PC-3 (cell line): ENCODE data around the gene WDR81.

ENCODE experiments used
- EZH2 ChIP-seq: fragments of 300-600 bp; sonication (generic); IDR thresholded peaks from one replicate; pipeline ENCODE4 v1.6.1; 2017; ENCODE audit warnings: antibody characterized with exemption, mild to moderate bottlenecking, low read length; ENCODE audit not compliant: unreplicated experiment
- EZH2phosphoT487 ChIP-seq: fragments of 300-600 bp; sonication (generic); IDR thresholded peaks from 2 replicates; pipeline ENCODE4 v1.6.1; 2018; ENCODE audit warnings: mild to moderate bottlenecking, antibody characterized with exemption, low read length, borderline replicate concordance
- TF ChIP-seq, protein P1 (sequence below): fragments of 300-600 bp; sonication (generic); conservative IDR thresholded peaks from 2 replicates; pipeline ENCODE4 v1.5.1; 2017; ENCODE audit warnings: antibody characterized with exemption, low read depth, mild to moderate bottlenecking, low read length

DNA sequence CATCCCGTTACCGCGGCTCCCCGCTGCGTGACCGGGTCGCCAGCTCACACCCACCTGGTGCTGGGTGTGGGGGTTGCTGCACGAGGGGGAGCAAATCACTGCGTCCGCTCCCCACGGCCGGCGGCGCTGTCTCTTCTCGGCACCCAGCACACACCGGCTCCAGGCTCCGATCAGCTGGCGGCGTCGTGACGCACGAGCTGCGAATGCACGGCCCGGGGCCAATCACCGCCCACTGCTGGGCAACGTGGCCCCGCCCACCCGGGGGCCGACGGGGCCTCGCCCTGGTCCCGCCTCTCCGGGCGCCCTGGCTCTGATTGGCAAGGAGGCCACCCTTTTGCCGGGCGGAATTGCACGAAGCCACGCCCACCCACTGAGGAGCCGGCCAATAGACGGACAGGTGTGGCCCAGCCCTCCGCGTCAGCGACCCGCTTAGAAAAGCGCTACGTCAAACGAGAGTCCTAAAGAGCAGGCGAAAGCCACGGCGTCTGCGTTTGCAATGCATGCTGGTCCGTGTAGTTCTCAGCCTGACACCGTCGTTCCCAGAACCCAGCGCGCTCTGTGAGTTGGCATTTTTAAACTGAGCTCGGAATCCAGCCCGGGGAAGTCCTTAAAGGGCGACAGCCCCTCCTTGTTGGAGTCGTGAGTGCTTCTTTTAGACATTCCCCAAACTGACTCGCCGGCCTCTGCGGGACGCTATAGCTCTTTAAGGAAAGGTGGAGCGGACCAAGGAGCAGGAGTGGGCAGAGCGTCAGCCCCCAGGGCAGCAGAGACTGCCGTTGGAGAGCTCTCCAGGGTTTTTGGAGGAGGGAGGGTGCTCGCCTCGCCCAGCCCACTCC, 8.2 kb upstream of the WDR81 start:
- TF ChIP-seq, protein P1, sequence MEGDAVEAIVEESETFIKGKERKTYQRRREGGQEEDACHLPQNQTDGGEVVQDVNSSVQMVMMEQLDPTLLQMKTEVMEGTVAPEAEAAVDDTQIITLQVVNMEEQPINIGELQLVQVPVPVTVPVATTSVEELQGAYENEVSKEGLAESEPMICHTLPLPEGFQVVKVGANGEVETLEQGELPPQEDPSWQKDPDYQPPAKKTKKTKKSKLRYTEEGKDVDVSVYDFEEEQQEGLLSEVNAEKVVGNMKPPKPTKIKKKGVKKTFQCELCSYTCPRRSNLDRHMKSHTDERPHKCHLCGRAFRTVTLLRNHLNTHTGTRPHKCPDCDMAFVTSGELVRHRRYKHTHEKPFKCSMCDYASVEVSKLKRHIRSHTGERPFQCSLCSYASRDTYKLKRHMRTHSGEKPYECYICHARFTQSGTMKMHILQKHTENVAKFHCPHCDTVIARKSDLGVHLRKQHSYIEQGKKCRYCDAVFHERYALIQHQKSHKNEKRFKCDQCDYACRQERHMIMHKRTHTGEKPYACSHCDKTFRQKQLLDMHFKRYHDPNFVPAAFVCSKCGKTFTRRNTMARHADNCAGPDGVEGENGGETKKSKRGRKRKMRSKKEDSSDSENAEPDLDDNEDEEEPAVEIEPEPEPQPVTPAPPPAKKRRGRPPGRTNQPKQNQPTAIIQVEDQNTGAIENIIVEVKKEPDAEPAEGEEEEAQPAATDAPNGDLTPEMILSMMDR = no peak
- TF ChIP-seq EZH2 (no peak), EZH2phosphoT487 (no peak)
